A673 (cell line): Measurements from ENCODE around the gene RFXANK.

Source experiments
- CTCF ChIP-seq: fragments of 300-800, 200-600 bp; sonication (generic); conservative IDR thresholded peaks from 2 replicates; pipeline ENCODE4 v1.5.1; 2017; ENCODE audit warnings: low read depth, mild to moderate bottlenecking, antibody characterized with exemption, low read length, moderate library complexity, mixed read lengths
- EZH2 ChIP-seq: fragments of 200-600 bp; sonication (generic); IDR thresholded peaks from 2 replicates; pipeline ENCODE4 v1.6.1; 2017; ENCODE audit warnings: borderline replicate concordance, low read depth, mild to moderate bottlenecking, mixed read lengths, antibody characterized with exemption, low read length; ENCODE audit not compliant: poor library complexity, severe bottlenecking

- no peak for TF ChIP-seq CTCF
- no peak for TF ChIP-seq EZH2
Observed at GRCh38 chr19:19212916-19213315, 20.9 kb downstream of the RFXANK start.
